Epithelial cell of prostate (primary cell): ENCODE measurements around the gene ZNF177.
A peak's percentile ranks its signal among the peaks of the same experiment; 100 is the strongest.

ENCODE experiments used
- DNase-seq: peaks from one replicate; pipeline ENCODE4 v3.0.0-alpha.2; 2011; ENCODE audit warnings: low read depth, low spot score
- H3K27ac ChIP-seq: fragments of 450-650 bp; 2 replicates; pipeline ENCODE4 v1.5.1; 2017; ENCODE audit warnings: mild to moderate bottlenecking

Gene ZNF177

DNA sequence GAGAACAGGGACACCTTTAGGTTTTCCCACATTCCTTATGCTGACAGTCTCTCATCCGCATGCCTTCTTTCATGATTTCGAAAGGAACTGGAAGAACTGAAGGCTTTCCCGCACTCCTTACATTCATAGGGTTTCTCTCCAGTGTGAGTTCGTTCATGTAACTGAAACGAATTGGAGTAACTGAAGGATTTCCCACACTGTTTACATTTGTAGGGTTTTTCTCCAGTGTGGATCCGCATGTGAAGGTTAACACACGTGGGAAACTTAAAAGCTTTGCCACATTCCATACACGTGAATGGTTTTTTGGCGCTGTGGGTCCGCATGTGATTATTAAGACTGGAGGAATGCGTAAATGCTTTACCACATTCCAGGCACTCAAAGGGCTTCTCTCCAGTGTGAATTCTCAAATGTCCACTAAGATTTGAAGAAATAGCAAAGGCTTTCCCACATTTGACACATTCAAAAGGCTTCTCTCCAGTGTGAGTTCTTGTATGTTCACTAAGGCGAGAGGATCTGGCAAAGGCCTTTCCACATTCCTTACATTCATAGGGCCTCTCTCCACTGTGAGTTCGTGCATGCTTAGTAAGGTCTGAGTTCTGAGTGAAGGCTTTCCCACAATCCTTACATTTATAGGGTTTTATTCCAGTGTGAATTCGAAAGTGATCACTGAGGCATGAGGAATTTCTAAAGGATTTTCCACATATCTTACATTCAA, 50.6 kb downstream of the ZNF177 start:
- no peak for DNase-seq
- no peak overlapping the region for H3K27ac ChIP-seq

DNA sequence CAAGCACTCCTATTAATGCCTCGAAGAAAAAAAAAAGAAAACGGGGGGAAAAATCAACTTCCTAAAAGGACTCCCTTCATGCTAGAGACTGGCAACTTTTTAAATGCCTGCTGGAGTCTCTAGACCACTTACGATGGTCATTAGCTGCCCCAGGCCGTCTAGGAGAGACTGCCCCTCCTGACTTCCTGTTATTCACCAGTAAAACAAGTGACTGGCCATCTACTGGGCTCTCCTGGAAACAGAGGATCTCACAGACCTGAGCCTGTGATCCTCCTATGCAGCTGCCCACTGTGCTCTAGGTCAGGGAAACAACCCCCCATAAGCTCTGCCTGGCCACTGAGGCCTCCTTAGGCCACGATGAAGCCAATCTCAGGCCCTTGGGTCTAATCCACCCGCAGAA, 65.1 kb downstream of the ZNF177 start:
- DNase-seq = no peak
- no peak overlapping the region for H3K27ac ChIP-seq

DNA sequence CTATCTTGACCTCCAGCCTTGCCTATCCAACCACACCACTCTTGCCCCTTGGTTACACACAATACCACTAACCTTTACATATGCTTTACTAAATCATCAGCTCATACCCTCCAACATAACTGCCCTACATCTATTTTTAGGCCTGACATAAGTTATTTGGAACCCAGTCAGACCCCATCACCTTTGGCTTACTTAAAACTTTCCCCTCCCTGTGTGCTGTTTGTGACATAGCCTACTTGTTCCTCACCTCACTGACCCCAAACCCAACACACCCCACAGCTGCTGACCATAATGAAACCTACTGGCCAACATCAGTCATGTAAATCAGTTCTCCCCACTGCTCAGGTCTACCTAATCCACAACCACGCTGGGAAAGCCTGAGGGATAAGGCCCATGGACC, 67.6 kb downstream of the ZNF177 start:
- no peak overlapping the region for H3K27ac ChIP-seq
- DNase-seq = no peak

DNA sequence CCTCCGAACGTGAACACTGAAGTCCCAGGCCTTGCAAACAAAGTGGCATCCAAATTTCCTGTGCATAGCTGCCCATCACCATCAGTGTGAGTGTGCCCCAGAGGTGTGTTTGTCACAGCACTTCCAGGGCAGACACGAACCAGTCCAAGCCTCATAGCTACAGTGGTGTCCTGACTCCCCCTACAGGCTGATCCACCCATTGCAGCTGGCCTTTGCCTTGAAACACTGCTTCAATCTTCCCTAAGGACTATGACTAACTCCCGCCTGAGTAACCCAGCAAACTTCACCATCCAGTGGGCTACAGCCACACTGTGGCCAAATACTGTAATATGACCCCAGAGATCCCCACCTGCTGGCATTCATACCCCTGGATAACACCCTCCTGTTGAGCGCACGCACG, 68.7 kb downstream of the ZNF177 start:
- DNase-seq = peak; percentile 22
- no peak overlapping the region for H3K27ac ChIP-seq
